Body of pancreas (tissue), 4 donors: Measurements from ENCODE around the gene ZFR.

ENCODE experiments used
- POLR2A ChIP-seq, 3 donors: fragments of 450-650 bp; IDR thresholded peaks; one replicate each; pipeline ENCODE4 v1.6.1; 2016; ENCODE audit warnings: antibody characterized with exemption in 3 of 3, mild to moderate bottlenecking in 2 of 3
- TF ChIP-seq, protein P1 (sequence below), 7 experiments: fragments of 450-650 bp in 4 of 7; fragments of 200-600 bp in 3 of 7; sonication (generic) in 3 of 7; IDR thresholded peaks; one replicate each; pipeline ENCODE4 v1.5.1; 2016 to 2019; ENCODE audit warnings: antibody characterized with exemption in 7 of 7

DNA sequence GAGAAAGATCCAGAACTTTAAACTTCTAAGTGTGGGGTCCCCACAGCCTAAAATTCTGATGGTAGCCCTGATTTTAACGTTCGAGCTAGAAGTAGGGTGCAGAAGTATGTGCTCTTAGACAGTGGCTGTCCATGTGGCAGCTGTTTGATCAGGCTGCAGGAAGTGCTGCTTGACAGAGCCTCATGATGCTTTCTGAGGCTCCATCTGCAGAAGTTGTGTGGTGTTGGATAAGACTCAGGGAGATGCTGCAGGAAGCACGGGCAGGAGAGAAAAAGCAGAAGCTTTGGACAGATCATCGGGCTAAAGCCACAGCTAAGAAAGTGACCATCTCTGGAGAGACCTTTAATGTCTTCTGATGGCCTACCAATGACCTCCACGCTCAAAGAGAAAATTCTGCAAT is 139.9 kb downstream of the ZFR start:
- TF ChIP-seq, protein P1, sequence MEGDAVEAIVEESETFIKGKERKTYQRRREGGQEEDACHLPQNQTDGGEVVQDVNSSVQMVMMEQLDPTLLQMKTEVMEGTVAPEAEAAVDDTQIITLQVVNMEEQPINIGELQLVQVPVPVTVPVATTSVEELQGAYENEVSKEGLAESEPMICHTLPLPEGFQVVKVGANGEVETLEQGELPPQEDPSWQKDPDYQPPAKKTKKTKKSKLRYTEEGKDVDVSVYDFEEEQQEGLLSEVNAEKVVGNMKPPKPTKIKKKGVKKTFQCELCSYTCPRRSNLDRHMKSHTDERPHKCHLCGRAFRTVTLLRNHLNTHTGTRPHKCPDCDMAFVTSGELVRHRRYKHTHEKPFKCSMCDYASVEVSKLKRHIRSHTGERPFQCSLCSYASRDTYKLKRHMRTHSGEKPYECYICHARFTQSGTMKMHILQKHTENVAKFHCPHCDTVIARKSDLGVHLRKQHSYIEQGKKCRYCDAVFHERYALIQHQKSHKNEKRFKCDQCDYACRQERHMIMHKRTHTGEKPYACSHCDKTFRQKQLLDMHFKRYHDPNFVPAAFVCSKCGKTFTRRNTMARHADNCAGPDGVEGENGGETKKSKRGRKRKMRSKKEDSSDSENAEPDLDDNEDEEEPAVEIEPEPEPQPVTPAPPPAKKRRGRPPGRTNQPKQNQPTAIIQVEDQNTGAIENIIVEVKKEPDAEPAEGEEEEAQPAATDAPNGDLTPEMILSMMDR (IDR thresholded peaks at IDR 0.05): no peak
- no peak for TF ChIP-seq POLR2A (IDR thresholded peaks at IDR 0.05)
